ENCODE data around the gene SMAD2. TPM values are rescaled to one million over a fixed set of nuclear protein-coding genes. Genes with fewer than 3 reads are reported as not detected.
"Not testable (repeated sequence)": the region's sequence is repeated elsewhere in the genome, so short reads cannot be mapped to it uniquely, and the experiment has no call there.

Gene SMAD2
- total RNA-seq, 3 donors from 2014 or later = 115 to 158 (median 123) TPM

- intact Hi-C loops (cut with DNase I, micrococcal nuclease) = no loop called here
- H3K4me3 ChIP-seq = no peak overlapping the region
- TF ChIP-seq, protein P1, sequence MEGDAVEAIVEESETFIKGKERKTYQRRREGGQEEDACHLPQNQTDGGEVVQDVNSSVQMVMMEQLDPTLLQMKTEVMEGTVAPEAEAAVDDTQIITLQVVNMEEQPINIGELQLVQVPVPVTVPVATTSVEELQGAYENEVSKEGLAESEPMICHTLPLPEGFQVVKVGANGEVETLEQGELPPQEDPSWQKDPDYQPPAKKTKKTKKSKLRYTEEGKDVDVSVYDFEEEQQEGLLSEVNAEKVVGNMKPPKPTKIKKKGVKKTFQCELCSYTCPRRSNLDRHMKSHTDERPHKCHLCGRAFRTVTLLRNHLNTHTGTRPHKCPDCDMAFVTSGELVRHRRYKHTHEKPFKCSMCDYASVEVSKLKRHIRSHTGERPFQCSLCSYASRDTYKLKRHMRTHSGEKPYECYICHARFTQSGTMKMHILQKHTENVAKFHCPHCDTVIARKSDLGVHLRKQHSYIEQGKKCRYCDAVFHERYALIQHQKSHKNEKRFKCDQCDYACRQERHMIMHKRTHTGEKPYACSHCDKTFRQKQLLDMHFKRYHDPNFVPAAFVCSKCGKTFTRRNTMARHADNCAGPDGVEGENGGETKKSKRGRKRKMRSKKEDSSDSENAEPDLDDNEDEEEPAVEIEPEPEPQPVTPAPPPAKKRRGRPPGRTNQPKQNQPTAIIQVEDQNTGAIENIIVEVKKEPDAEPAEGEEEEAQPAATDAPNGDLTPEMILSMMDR (IDR thresholded peaks at IDR 0.05) = no peak
- H3K36me3 ChIP-seq (ENCODE audit: low read depth) = no peaks in the 10 kb centered on the region
- peaks cover 16% of the 10 kb centered on the region for H3K9me3 ChIP-seq
- no peaks in the 10 kb centered on the region for H3K4me1 ChIP-seq (ENCODE audit: low read depth)
- no peak for DNase-seq
- ATAC-seq = no peak
Observed at GRCh38 chr18:47964053-47964452, 33.6 kb upstream of the SMAD2 start.

GRCh38 chr18:47961003-47961402 lies 30.5 kb upstream of the SMAD2 start:
- peaks cover 16% of the 10 kb centered on the region for H3K9me3 ChIP-seq
- ATAC-seq; H3K36me3 ChIP-seq (ENCODE audit: low read depth); DNase-seq; H3K4me1 ChIP-seq (ENCODE audit: low read depth); H3K4me3 ChIP-seq; intact Hi-C loops (cut with DNase I, micrococcal nuclease): not testable (repeated sequence)

DNA sequence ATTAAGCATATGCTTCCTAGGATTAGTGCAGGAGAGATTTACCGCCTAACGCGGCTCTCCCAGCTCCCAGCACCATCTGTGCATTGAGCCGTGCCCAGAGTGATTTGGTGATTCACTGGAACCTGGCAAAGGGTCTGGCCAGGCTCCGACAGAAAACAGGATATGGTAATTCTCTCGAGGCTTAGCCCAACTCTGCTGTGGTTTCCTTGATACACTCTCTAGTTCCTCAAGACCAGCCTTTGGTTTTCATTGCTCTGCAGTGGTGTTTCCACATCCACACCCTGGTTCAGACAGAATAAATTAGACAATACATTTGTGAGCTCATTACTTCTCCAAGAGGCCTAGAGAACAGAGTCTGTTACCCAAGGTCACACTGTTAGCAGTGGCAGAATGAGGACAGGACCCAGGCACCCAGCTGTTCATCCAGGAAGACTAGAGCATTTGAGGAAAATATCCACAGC lies 23.0 kb upstream of the SMAD2 start:
- peak in 1 of 3 donors; percentile 17 for DNase-seq
- intact Hi-C loops (cut with DNase I, micrococcal nuclease) = no loop called here
- H3K9me3 ChIP-seq = no peaks in the 10 kb centered on the region

DNA sequence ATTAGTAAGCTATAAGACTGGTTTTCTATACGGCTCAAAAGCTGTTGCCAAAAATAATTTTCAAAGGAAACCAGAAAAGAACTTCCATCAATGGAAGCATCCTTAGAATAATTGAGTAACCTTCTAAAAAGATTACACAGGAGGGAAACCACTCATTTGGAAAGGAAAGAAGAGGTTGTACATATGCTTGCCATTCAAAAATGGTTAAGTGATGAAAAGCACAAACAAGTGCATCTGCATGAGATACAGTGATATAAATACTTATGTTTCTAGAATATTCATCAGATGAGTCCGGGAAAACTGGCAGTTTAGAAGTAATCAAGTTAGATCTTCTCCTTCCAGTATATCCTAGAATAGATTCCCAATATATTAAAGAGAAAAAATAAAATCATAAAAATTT lies 20.1 kb upstream of the SMAD2 start:
- Histone ChIP-seq H3K4me1 (ENCODE audit: low read depth) (no peaks in the 10 kb centered on the region), H3K36me3 (ENCODE audit: low read depth) (no peaks in the 10 kb centered on the region), H3K9me3 (no peaks in the 10 kb centered on the region), H3K4me3 (no peak overlapping the region)
- no peak for ATAC-seq
- no peak for DNase-seq
- intact Hi-C loops (cut with DNase I, micrococcal nuclease) = no loop called here
- TF ChIP-seq, protein P1 (IDR thresholded peaks at IDR 0.05) = no peak

More for the DNA sequence above, 23.0 kb upstream of the SMAD2 start:
- H3K36me3 ChIP-seq (ENCODE audit: low read depth) = no peaks in the 10 kb centered on the region
- H3K4me3 ChIP-seq = no peak overlapping the region
- H3K4me1 ChIP-seq (ENCODE audit: low read depth) = no peaks in the 10 kb centered on the region
- ATAC-seq = peak; percentile 72
- TF ChIP-seq, protein P1 (IDR thresholded peaks at IDR 0.05) = no peak

GRCh38 chr18:47949202-47949601 lies 18.7 kb upstream of the SMAD2 start:
- no peak for ATAC-seq
- H3K4me3 ChIP-seq = no peak overlapping the region
- H3K9me3 ChIP-seq = no peaks in the 10 kb centered on the region
- no peaks in the 10 kb centered on the region for H3K36me3 ChIP-seq (ENCODE audit: low read depth)
- no peak for DNase-seq
- intact Hi-C loops (cut with DNase I, micrococcal nuclease) = no loop called here
- TF ChIP-seq, protein P1 (IDR thresholded peaks at IDR 0.05) = no peak
- no peaks in the 10 kb centered on the region for H3K4me1 ChIP-seq (ENCODE audit: low read depth)

DNA sequence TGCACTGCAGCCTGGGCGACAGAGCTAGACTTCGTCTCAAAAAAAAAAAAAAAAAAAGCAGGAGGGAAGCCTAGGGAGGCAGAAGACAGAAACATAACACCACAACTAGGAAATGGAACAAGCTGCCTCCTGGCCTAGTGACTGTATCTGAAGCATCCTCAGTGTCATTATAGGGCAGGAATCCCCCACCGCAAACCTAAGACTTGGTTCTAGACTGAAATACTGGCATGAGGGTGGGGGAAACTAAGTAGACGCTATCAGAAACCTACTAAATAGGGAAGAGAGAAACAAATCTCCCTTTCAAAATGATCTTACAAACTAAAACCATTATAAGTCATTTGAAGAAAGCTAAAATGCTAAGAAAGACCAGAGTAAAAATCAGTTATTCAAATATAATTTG lies 16.4 kb upstream of the SMAD2 start:
- intact Hi-C loops (cut with DNase I, micrococcal nuclease) = no loop called here
- H3K4me3 ChIP-seq = no peak overlapping the region
- DNase-seq = no peak

More for the DNA sequence above, 16.4 kb upstream of the SMAD2 start:
- Histone ChIP-seq H3K9me3 (no peaks in the 10 kb centered on the region), H3K36me3 (ENCODE audit: low read depth) (no peaks in the 10 kb centered on the region), H3K4me1 (ENCODE audit: low read depth) (no peaks in the 10 kb centered on the region)
- no peak for ATAC-seq
- TF ChIP-seq, protein P1 (IDR thresholded peaks at IDR 0.05) = no peak
